Endothelial cell of umbilical vein (primary cell): ENCODE results near the gene TTLL12.

ENCODE experiments used
- EZH2 ChIP-seq: IDR thresholded peaks from 2 replicates; pipeline ENCODE4 v1.6.1; 2012; ENCODE audit warnings: borderline replicate concordance, low read depth, mild to moderate bottlenecking, moderate library complexity, low read length, inconsistent platforms; ENCODE audit not compliant: severe bottlenecking
- TF ChIP-seq, protein P1 (sequence below), 2 donors: IDR thresholded peaks; 1 replicate in 1 of 2; 2 replicates in 1 of 2; pipeline ENCODE4 v1.5.1; 2011; ENCODE audit warnings: low read length in 2 of 2, mild to moderate bottlenecking in 2 of 2, moderate library complexity in 2 of 2, control low read depth in 1 of 2, inconsistent platforms in 1 of 2, low read depth in 1 of 2; ENCODE audit not compliant: insufficient read depth in 1 of 2; ENCODE audit errors: extremely low read depth in 1 of 2

GRCh38 chr22:43127166-43127908 is 59.6 kb downstream of the TTLL12 start:
- TF ChIP-seq, protein P1, sequence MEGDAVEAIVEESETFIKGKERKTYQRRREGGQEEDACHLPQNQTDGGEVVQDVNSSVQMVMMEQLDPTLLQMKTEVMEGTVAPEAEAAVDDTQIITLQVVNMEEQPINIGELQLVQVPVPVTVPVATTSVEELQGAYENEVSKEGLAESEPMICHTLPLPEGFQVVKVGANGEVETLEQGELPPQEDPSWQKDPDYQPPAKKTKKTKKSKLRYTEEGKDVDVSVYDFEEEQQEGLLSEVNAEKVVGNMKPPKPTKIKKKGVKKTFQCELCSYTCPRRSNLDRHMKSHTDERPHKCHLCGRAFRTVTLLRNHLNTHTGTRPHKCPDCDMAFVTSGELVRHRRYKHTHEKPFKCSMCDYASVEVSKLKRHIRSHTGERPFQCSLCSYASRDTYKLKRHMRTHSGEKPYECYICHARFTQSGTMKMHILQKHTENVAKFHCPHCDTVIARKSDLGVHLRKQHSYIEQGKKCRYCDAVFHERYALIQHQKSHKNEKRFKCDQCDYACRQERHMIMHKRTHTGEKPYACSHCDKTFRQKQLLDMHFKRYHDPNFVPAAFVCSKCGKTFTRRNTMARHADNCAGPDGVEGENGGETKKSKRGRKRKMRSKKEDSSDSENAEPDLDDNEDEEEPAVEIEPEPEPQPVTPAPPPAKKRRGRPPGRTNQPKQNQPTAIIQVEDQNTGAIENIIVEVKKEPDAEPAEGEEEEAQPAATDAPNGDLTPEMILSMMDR (IDR thresholded peaks at IDR 0.05; ENCODE audit: extremely low read depth in 1 of 2, insufficient read depth in 1 of 2, low read depth in 1 of 2, low read length in 2 of 2), result no peak
- TF ChIP-seq EZH2, result no peak
